ENCODE results near the gene MAP3K5. TPM values are rescaled to one million over a fixed set of nuclear protein-coding genes. Genes with fewer than 3 reads are reported as not detected.
"Not testable (repeated sequence)": the region's sequence is repeated elsewhere in the genome, so short reads cannot be mapped to it uniquely, and the experiment has no call there.

The MAP3K5 gene
- polyA plus RNA-seq, 3 donors, result 9.6 to 12.0 (median 11.1) TPM

DNA sequence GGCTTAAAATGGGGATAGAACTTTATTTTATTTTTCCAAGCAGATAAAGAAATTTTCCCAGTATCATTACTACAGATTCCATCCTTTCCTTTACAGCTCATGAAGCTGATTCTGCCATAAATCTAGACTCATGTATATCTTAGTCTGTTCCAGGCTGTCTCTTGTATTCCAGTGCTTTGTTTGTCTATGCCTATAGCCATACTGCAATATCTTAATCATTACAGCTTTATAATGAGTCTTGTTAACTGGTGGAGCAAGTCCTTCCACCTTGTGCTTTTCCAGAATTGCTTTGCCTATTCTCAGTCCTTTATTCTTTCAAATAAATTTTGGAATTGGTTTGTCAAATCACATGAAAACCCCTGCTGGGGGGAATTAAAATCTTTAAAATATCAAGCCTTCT, 99.2 kb downstream of the MAP3K5 start:
- Histone ChIP-seq H3K4me2 (replicated peaks; ENCODE audit: extremely low read depth, low read length, poor library complexity, severe bottlenecking) (no peak overlapping the region), H3K27me3 (ENCODE audit: control insufficient read depth in 2 of 2, insufficient read depth in 2 of 2, low read length in 2 of 2) (no peaks in the 10 kb centered on the region), H2AFZ (ENCODE audit: insufficient read depth, low read depth, low read length, poor library complexity, severe bottlenecking) (no peak overlapping the region), H3K9me3 (replicated peaks in 1 of 2; ENCODE audit: control insufficient read depth in 1 of 2, insufficient read depth in 1 of 2, low read length in 2 of 2) (no peaks in the 10 kb centered on the region), H3K9ac (ENCODE audit: insufficient read depth, low read length, poor library complexity, severe bottlenecking) (no peak overlapping the region), H3K27ac (ENCODE audit: low read depth in 1 of 2, low read length in 2 of 2) (no peak overlapping the region), H3K4me1 (ENCODE audit: control insufficient read depth in 1 of 2, insufficient read depth in 2 of 2, low read length in 2 of 2) (no peaks in the 10 kb centered on the region), H3K79me2 (ENCODE audit: insufficient read depth, low read length) (no peaks in the 10 kb centered on the region), H3K36me3 (replicated peaks in 1 of 2; ENCODE audit: control insufficient read depth in 1 of 2, insufficient read depth in 2 of 2, low read length in 2 of 2) (peaks cover 66 to 95% of the 10 kb centered on the region in 2 donors), H4K20me1 (ENCODE audit: insufficient read depth, low read length) (peaks cover 27% of the 10 kb centered on the region), H3K4me3 (replicated peaks in 1 of 3; ENCODE audit: low read depth in 2 of 3, low read length in 3 of 3) (no peak overlapping the region)
- TF ChIP-seq, protein P1, sequence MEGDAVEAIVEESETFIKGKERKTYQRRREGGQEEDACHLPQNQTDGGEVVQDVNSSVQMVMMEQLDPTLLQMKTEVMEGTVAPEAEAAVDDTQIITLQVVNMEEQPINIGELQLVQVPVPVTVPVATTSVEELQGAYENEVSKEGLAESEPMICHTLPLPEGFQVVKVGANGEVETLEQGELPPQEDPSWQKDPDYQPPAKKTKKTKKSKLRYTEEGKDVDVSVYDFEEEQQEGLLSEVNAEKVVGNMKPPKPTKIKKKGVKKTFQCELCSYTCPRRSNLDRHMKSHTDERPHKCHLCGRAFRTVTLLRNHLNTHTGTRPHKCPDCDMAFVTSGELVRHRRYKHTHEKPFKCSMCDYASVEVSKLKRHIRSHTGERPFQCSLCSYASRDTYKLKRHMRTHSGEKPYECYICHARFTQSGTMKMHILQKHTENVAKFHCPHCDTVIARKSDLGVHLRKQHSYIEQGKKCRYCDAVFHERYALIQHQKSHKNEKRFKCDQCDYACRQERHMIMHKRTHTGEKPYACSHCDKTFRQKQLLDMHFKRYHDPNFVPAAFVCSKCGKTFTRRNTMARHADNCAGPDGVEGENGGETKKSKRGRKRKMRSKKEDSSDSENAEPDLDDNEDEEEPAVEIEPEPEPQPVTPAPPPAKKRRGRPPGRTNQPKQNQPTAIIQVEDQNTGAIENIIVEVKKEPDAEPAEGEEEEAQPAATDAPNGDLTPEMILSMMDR (IDR thresholded peaks at IDR 0.05), result no peak
- Mint-ChIP-seq H3K27ac (no peak overlapping the region), H3K36me3 (peaks cover 59 to 71% of the 10 kb centered on the region in 2 donors), H3K4me1 (peaks cover 5% of the 10 kb centered on the region), H3K27me3 (ENCODE audit: low read depth in 3 of 3) (no peaks in the 10 kb centered on the region), H3K4me3 (no peak overlapping the region), H3K9me3 (peaks cover 0 to under 1% (median 0%) of the 10 kb centered on the region in 7 donors)
- intact Hi-C loops (cut with micrococcal nuclease), result no loop called here
- DNase-seq, result no peak

- H3K9me3 Mint-ChIP-seq; H3K9me3 ChIP-seq (replicated peaks in 1 of 2; ENCODE audit: control insufficient read depth in 1 of 2, insufficient read depth in 1 of 2, low read length in 2 of 2); H3K4me3 Mint-ChIP-seq; H3K4me3 ChIP-seq (replicated peaks in 1 of 3; ENCODE audit: low read depth in 2 of 3, low read length in 3 of 3); H2AFZ ChIP-seq (ENCODE audit: insufficient read depth, low read depth, low read length, poor library complexity, severe bottlenecking); H3K27me3 Mint-ChIP-seq (ENCODE audit: low read depth in 3 of 3); H3K27me3 ChIP-seq (ENCODE audit: control insufficient read depth in 2 of 2, insufficient read depth in 2 of 2, low read length in 2 of 2); H3K4me2 ChIP-seq (replicated peaks; ENCODE audit: extremely low read depth, low read length, poor library complexity, severe bottlenecking); H3K9ac ChIP-seq (ENCODE audit: insufficient read depth, low read length, poor library complexity, severe bottlenecking); H3K27ac ChIP-seq (ENCODE audit: low read depth in 1 of 2, low read length in 2 of 2); intact Hi-C loops (cut with micrococcal nuclease); DNase-seq; H3K27ac Mint-ChIP-seq: not testable (repeated sequence)
- peaks cover 11 to 14% of the 10 kb centered on the region in 2 donors for H3K4me1 ChIP-seq (ENCODE audit: control insufficient read depth in 1 of 2, insufficient read depth in 2 of 2, low read length in 2 of 2)
- H3K36me3 ChIP-seq (replicated peaks in 1 of 2; ENCODE audit: control insufficient read depth in 1 of 2, insufficient read depth in 2 of 2, low read length in 2 of 2), result peaks cover 30 to 69% of the 10 kb centered on the region in 2 donors
- peaks cover 16% of the 10 kb centered on the region for H3K4me1 Mint-ChIP-seq
- peaks cover 44 to 62% of the 10 kb centered on the region in 2 donors for H3K36me3 Mint-ChIP-seq
- H4K20me1 ChIP-seq (ENCODE audit: insufficient read depth, low read length), result peaks cover 49% of the 10 kb centered on the region
- WGBS (ENCODE audit: insufficient coverage), result no CpG with 5 or more reads among the region's 1 CpG
- peaks cover 18% of the 10 kb centered on the region for H3K79me2 ChIP-seq (ENCODE audit: insufficient read depth, low read length)
Measured at GRCh38 chr6:136687894-136688293, 104.4 kb downstream of the MAP3K5 start.

All from CD14-positive monocyte (primary cell).